RWPE1 (cell line): ENCODE measurements around the gene MED14.

ENCODE experiments used
- CTCF ChIA-PET: fragments of 350-600 bp; sonication (Branson Sonifier 250); formaldehyde crosslinking; extraction: SDS; loops from one replicate; lab custom pipeline; 2021; lab: Yijun Ruan, JAX
- POLR2A ChIA-PET: fragments of 400-600 bp; formaldehyde crosslinking; extraction: SDS; loops from one replicate; lab custom pipeline; 2020; ENCODE audit warnings: antibody characterized with exemption; ENCODE audit not compliant: low non-redundant PET; lab: Yijun Ruan, JAX
- DNase-seq: peaks from one replicate; pipeline ENCODE4 v3.0.0; 2012; ENCODE audit warnings: low spot score
- H3K27ac ChIP-seq: fragments of 450-650 bp; 2 replicates; pipeline ENCODE4 v1.5.1; 2017
- CTCF ChIP-seq: fragments of 450-650 bp; conservative IDR thresholded peaks from 2 replicates; pipeline ENCODE4 v1.5.1; 2017; ENCODE audit warnings: low read depth, mild to moderate bottlenecking

MED14 gene

GRCh38 chrX:40685362-40685918 lies 49.9 kb downstream of the MED14 start:
- POLR2A ChIA-PET, result no interaction called here
- CTCF ChIA-PET, result no interaction called here
- H3K27ac ChIP-seq, result no peak overlapping the region
- no peak for DNase-seq
- TF ChIP-seq CTCF, result no peak

- no peak overlapping the region for H3K27ac ChIP-seq
- DNase-seq, result no peak
- ChIA-PET POLR2A (no interaction called here), CTCF (no interaction called here)
- no peak for TF ChIP-seq CTCF
These were observed 51.2 kb downstream of the MED14 start for GRCh38 chrX:40684092-40684491.

- no peak for TF ChIP-seq CTCF
- CTCF ChIA-PET, result no interaction called here
- H3K27ac ChIP-seq, result no peak overlapping the region
- POLR2A ChIA-PET, result no interaction called here
- no peak for DNase-seq
These were observed 52.1 kb downstream of the MED14 start for GRCh38 chrX:40683245-40683644.

GRCh38 chrX:40671126-40671525 lies 64.2 kb downstream of the MED14 start:
- no peak overlapping the region for H3K27ac ChIP-seq
- ChIA-PET POLR2A (no interaction called here), CTCF (no interaction called here)
- no peak for DNase-seq
- no peak for TF ChIP-seq CTCF

- no peak overlapping the region for H3K27ac ChIP-seq
- TF ChIP-seq CTCF, result 0 out of 2 replicates have a peak, but pooled peaks have one; percentile 14
- POLR2A ChIA-PET, result no interaction called here
- no peak for DNase-seq
- CTCF ChIA-PET, result interaction anchor here (0.5 to 1.0 kb wide), 2 partner anchors 12 to 40 kb away, joined by 3 read pairs; no protein-coding TSS in a partner anchor
These were observed 71.3 kb downstream of the MED14 start for GRCh38 chrX:40663880-40664630.

- no peak for DNase-seq
- TF ChIP-seq CTCF, result no peak
- ChIA-PET POLR2A (no interaction called here), CTCF (interaction anchor here (1.0 kb wide), 1 partner anchor 11 kb away, joined by 3 read pairs; no protein-coding TSS in a partner anchor)
- H3K27ac ChIP-seq, result no peak overlapping the region
These were observed 72.1 kb downstream of the MED14 start for GRCh38 chrX:40663078-40663740.
